Cardiac fibroblast (primary cell): ENCODE data around the gene TRAPPC2L.

Experiments used
- DNase-seq, 2 donors: peaks; one replicate each; pipeline versions ENCODE4 v3.0.0 to v3.0.0-alpha.2; 2010; ENCODE audit warnings: low read depth in 2 of 2
- H3K4me3 ChIP-seq, 2 donors: replicated peaks in 1 of 2; 1 replicate in 1 of 2; 2 replicates in 1 of 2; pipeline ENCODE4 v1.5.1; 2011; ENCODE audit warnings: low read depth in 2 of 2, low read length in 2 of 2, mild to moderate bottlenecking in 2 of 2, moderate library complexity in 1 of 2
- CTCF ChIP-seq: IDR thresholded peaks from one replicate; pipeline ENCODE4 v1.5.1; 2011; ENCODE audit warnings: low read depth, mild to moderate bottlenecking, low read length, inconsistent platforms

The TRAPPC2L gene

GRCh38 chr16:88842806-88843205, 14.1 kb upstream of the TRAPPC2L start:
- H3K4me3 ChIP-seq: no peak overlapping the region
- DNase-seq: no peak
- no peak for TF ChIP-seq CTCF

- DNase-seq: no peak
- TF ChIP-seq CTCF: no peak
- H3K4me3 ChIP-seq: no peak overlapping the region
These were observed 13.7 kb upstream of the TRAPPC2L start for GRCh38 chr16:88843256-88843655.

GRCh38 chr16:88844419-88845036, 12.4 kb upstream of the TRAPPC2L start:
- no peak overlapping the region for H3K4me3 ChIP-seq
- TF ChIP-seq CTCF: no peak
- no peak for DNase-seq

- peak in 1 of 2 donors; percentile 29 for DNase-seq
- no peak overlapping the region for H3K4me3 ChIP-seq
- TF ChIP-seq CTCF: no peak
These were observed 10.8 kb upstream of the TRAPPC2L start for GRCh38 chr16:88846088-88846487.

GRCh38 chr16:88847654-88848053, 9.3 kb upstream of the TRAPPC2L start:
- no peak for TF ChIP-seq CTCF
- no peak overlapping the region for H3K4me3 ChIP-seq
- DNase-seq: no peak

- H3K4me3 ChIP-seq: no peak overlapping the region
- TF ChIP-seq CTCF: no peak
- no peak for DNase-seq
These were observed 8.4 kb upstream of the TRAPPC2L start for GRCh38 chr16:88848557-88848956.
